H1 (cell line): Measurements from ENCODE around the gene XRRA1. TPM values are rescaled to one million over a fixed set of nuclear protein-coding genes. Genes with fewer than 3 reads are reported as not detected.

Experiments
- CTCF ChIA-PET: fragments of 300-600 bp; sonication (Branson Sonifier 250); formaldehyde crosslinking; loops from one replicate; lab custom pipeline; 2021; ENCODE audit not compliant: partially characterized antibody; lab: Charles Lee
- POLR2A ChIA-PET: fragments of 300-600 bp; sonication (Branson Sonifier 250); formaldehyde crosslinking; loops from one replicate; lab custom pipeline; 2021; ENCODE audit warnings: inconsistent platforms; ENCODE audit not compliant: partially characterized antibody; lab: Charles Lee
- DNase-seq, 2 experiments: peaks; one replicate each; pipeline versions ENCODE4 v3.0.0 to v3.0.0-alpha.2; 2010 to 2022; ENCODE audit warnings: low spot score in 2 of 2, low read depth in 1 of 2, mixed read lengths in 1 of 2
- FAIRE-seq: peaks from 2 replicates; lab custom pipeline; 2011; peaks lifted over from hg19 to GRCh38; lab: Jason Lieb, UNC
- H2AFZ ChIP-seq: 2 replicates; pipeline ENCODE4 v1.8.1; 2012; ENCODE audit warnings: low read length, inconsistent platforms
- H2AK5ac ChIP-seq: 2 replicates; pipeline ENCODE4 v1.6.1; 2013; ENCODE audit warnings: low read depth, low read length
- H2BK120ac ChIP-seq: replicated peaks from 2 replicates; pipeline ENCODE3; 2013; ENCODE audit warnings: low read depth, low read length, inconsistent platforms
- H2BK12ac ChIP-seq: 2 replicates; pipeline ENCODE4 v1.6.1; 2013; ENCODE audit warnings: low read depth, low read length
- H2BK15ac ChIP-seq: 2 replicates; pipeline ENCODE4 v1.6.1; 2013; ENCODE audit warnings: low read length
- H2BK20ac ChIP-seq: 2 replicates; pipeline ENCODE4 v1.6.1; 2013; ENCODE audit warnings: low read length
- H2BK5ac ChIP-seq: 2 replicates; pipeline ENCODE4 v1.6.1; 2013; ENCODE audit warnings: low read depth, low read length
- H3K14ac ChIP-seq: 2 replicates; pipeline ENCODE4 v1.6.1; 2013; ENCODE audit warnings: inconsistent platforms; ENCODE audit not compliant: insufficient read length
- H3K18ac ChIP-seq: 2 replicates; pipeline ENCODE4 v1.6.1; 2013; ENCODE audit warnings: low read length; ENCODE audit errors: extremely low read depth
- H3K23ac ChIP-seq: 2 replicates; pipeline ENCODE4 v1.6.1; 2013; ENCODE audit warnings: inconsistent platforms; ENCODE audit not compliant: insufficient read length
- H3K23me2 ChIP-seq: 2 replicates; pipeline ENCODE4 v1.6.1; 2013; ENCODE audit warnings: low read depth, low read length
- H3K27ac ChIP-seq: 2 replicates; pipeline ENCODE4 v1.6.1; 2011; ENCODE audit warnings: low read depth, low read length, inconsistent platforms
- H3K27me3 ChIP-seq, 4 experiments: replicated peaks in 1 of 4; 1 replicate in 1 of 4; 2 replicates in 3 of 4; pipeline versions ENCODE4 v1.6.1 to v1.8.1; 2011 to 2013; ENCODE audit warnings: low read length in 3 of 4, mild to moderate bottlenecking in 3 of 4, inconsistent platforms in 2 of 4, mixed read lengths in 2 of 4, moderate library complexity in 1 of 4; ENCODE audit not compliant: control insufficient read depth in 3 of 4, insufficient read depth in 3 of 4; ENCODE audit errors: extremely low read depth in 1 of 4
- H3K36me3 ChIP-seq, 4 experiments: 2 replicates each; pipeline versions ENCODE4 v1.6.1 to v1.8.1; 2011 to 2013; ENCODE audit warnings: mild to moderate bottlenecking in 4 of 4, low read length in 3 of 4, moderate library complexity in 2 of 4, control low read depth in 1 of 4, inconsistent platforms in 1 of 4; ENCODE audit not compliant: insufficient read depth in 4 of 4, control insufficient read depth in 2 of 4
- H3K4ac ChIP-seq: replicated peaks from 2 replicates; pipeline ENCODE3; 2013; ENCODE audit warnings: low read length, low read depth, mixed read lengths, inconsistent platforms; ENCODE audit not compliant: insufficient read length
- H3K4me1 ChIP-seq, 4 experiments: replicated peaks in 1 of 4; 1 replicate in 1 of 4; 2 replicates in 3 of 4; pipeline versions ENCODE4 v1.6.1 to v1.8.1; 2011 to 2013; ENCODE audit warnings: low read length in 3 of 4, inconsistent platforms in 2 of 4, mixed read lengths in 1 of 4; ENCODE audit not compliant: insufficient read depth in 4 of 4, control insufficient read depth in 3 of 4
- H3K4me2 ChIP-seq, 2 experiments: 2 replicates each; pipeline versions ENCODE4 v1.6.1 to v1.8.1; 2011 to 2013; ENCODE audit warnings: low read depth in 2 of 2, low read length in 2 of 2, control low read depth in 1 of 2, inconsistent platforms in 1 of 2, mild to moderate bottlenecking in 1 of 2; ENCODE audit not compliant: insufficient read depth in 1 of 2
- H3K4me3 ChIP-seq, 4 experiments: fragments of 200-600, 300-600 bp in 1 of 4; sonication (generic), shearing (Covaris generic), sonication (Bioruptor Twin) in 1 of 4; 2 replicates each; pipeline versions ENCODE4 v1.5.1 to v1.8.1; 2011 to 2016; ENCODE audit warnings: low read length in 4 of 4, low read depth in 3 of 4, control low read depth in 2 of 4, inconsistent platforms in 2 of 4, mild to moderate bottlenecking in 2 of 4, mixed read lengths in 1 of 4, moderate library complexity in 1 of 4; ENCODE audit not compliant: insufficient read depth in 2 of 4; ENCODE audit errors: extremely low read depth in 1 of 4
- H3K56ac ChIP-seq: replicated peaks from 2 replicates; pipeline ENCODE3; 2013; ENCODE audit warnings: low read depth, mild to moderate bottlenecking, mixed read lengths, low read length, inconsistent platforms; ENCODE audit not compliant: insufficient read length
- H3K79me1 ChIP-seq: 2 replicates; pipeline ENCODE4 v1.6.1; 2013; ENCODE audit warnings: low read depth, low read length, control low read depth
- H3K79me2 ChIP-seq, 2 experiments: 2 replicates each; pipeline versions ENCODE4 v1.6.1 to v1.8.1; 2012 to 2013; ENCODE audit warnings: low read length in 2 of 2, mild to moderate bottlenecking in 2 of 2, inconsistent platforms in 1 of 2; ENCODE audit not compliant: insufficient read depth in 2 of 2, control insufficient read depth in 1 of 2
- H3K9ac ChIP-seq, 4 experiments: replicated peaks in 1 of 4; 1 replicate in 1 of 4; 2 replicates in 3 of 4; pipeline versions ENCODE4 v1.6.1 to v1.8.1; 2011 to 2013; ENCODE audit warnings: low read depth in 3 of 4, low read length in 3 of 4, control low read depth in 2 of 4, mild to moderate bottlenecking in 2 of 4, moderate library complexity in 2 of 4, inconsistent platforms in 1 of 4; ENCODE audit errors: extremely low read depth in 1 of 4
- H3K9me3 ChIP-seq, 2 experiments: 2 replicates each; pipeline versions ENCODE4 v1.6.1 to v1.8.1; 2012 to 2013; ENCODE audit warnings: mild to moderate bottlenecking in 2 of 2, moderate library complexity in 2 of 2, control low read depth in 1 of 2, inconsistent platforms in 1 of 2, low read depth in 1 of 2, low read length in 1 of 2, mixed read lengths in 1 of 2; ENCODE audit not compliant: insufficient read depth in 2 of 2
- H4K20me1 ChIP-seq, 2 experiments: replicated peaks in 1 of 2; 2 replicates each; pipeline versions ENCODE3 to v1.8.1; 2011 to 2013; ENCODE audit warnings: inconsistent platforms in 2 of 2, low read length in 2 of 2, mild to moderate bottlenecking in 1 of 2; ENCODE audit not compliant: insufficient read depth in 2 of 2, control insufficient read depth in 1 of 2
- H4K5ac ChIP-seq: 2 replicates; pipeline ENCODE4 v1.6.1; 2013; ENCODE audit warnings: low read length, low read depth, mixed read lengths, inconsistent platforms; ENCODE audit not compliant: insufficient read length
- H4K8ac ChIP-seq: 2 replicates; pipeline ENCODE4 v1.8.0; 2013; ENCODE audit warnings: mild to moderate bottlenecking, moderate library complexity, low read length, inconsistent platforms; ENCODE audit not compliant: insufficient read depth; ENCODE audit errors: extremely low read depth
- H4K91ac ChIP-seq: replicated peaks from 2 replicates; pipeline ENCODE3; 2013; ENCODE audit warnings: low read length, mixed read lengths, inconsistent platforms; ENCODE audit not compliant: insufficient read length
- BCL11A ChIP-seq, 2 experiments: IDR thresholded peaks; one replicate each; pipeline ENCODE4 v1.6.1; 2011; ENCODE audit warnings: low read depth in 2 of 2, low read length in 2 of 2, mild to moderate bottlenecking in 2 of 2
- CTCF ChIP-seq, 3 experiments: IDR thresholded peaks; 1 replicate in 2 of 3; 2 replicates in 1 of 3; pipeline versions ENCODE4 v1.5.1 to v1.6.1; 2011; ENCODE audit warnings: low read length in 3 of 3, mild to moderate bottlenecking in 3 of 3, inconsistent platforms in 2 of 3, low read depth in 1 of 3, moderate library complexity in 1 of 3; ENCODE audit not compliant: insufficient read depth in 1 of 3; ENCODE audit errors: control extremely low read depth in 1 of 3
- JUN ChIP-seq: IDR thresholded peaks from 2 replicates; pipeline ENCODE4 v1.6.1; 2011; ENCODE audit warnings: low read depth, mild to moderate bottlenecking, improper control_type of control experiment, low read length
- POLR2A ChIP-seq, 2 experiments: IDR thresholded peaks; 1 replicate in 1 of 2; 2 replicates in 1 of 2; pipeline ENCODE4 v1.6.1; 2011; ENCODE audit warnings: low read depth in 2 of 2, low read length in 2 of 2, mild to moderate bottlenecking in 2 of 2; ENCODE audit errors: control extremely low read depth in 1 of 2
- RAD21 ChIP-seq, 2 experiments: IDR thresholded peaks in 1 of 2; conservative IDR thresholded peaks in 1 of 2; 2 replicates each; pipeline ENCODE4 v1.6.1; 2011; ENCODE audit warnings: low read depth in 2 of 2, low read length in 2 of 2, improper control_type of control experiment in 1 of 2, inconsistent platforms in 1 of 2, mild to moderate bottlenecking in 1 of 2, moderate library complexity in 1 of 2
- SP4 ChIP-seq: IDR thresholded peaks from 2 replicates; pipeline ENCODE4 v1.6.1; 2012; ENCODE audit warnings: low read length, inconsistent platforms
- TAF7 ChIP-seq: optimal IDR thresholded peaks from 2 replicates; pipeline ENCODE3; 2011; ENCODE audit warnings: low read depth, mild to moderate bottlenecking, inconsistent platforms, low read length, moderate library complexity, borderline replicate concordance
- TEAD4 ChIP-seq: IDR thresholded peaks from 2 replicates; pipeline ENCODE4 v1.6.1; 2012; ENCODE audit warnings: low read depth, low read length, inconsistent platforms, mixed read lengths
- ZNF274 ChIP-seq: IDR thresholded peaks from 2 replicates; pipeline ENCODE4 v1.7.0; 2012; ENCODE audit warnings: low read length, borderline replicate concordance; ENCODE audit errors: extremely low read depth
- WGBS, 2 experiments: shearing (Covaris generic) in 1 of 2; methylation state at CpG; one replicate each; pipeline versions ENCODE4 v1.1.6 to v1.1.7; 2013 to 2015; ENCODE audit warnings: low lambda C conversion rate in 2 of 2, mixed read lengths in 2 of 2, inconsistent platforms in 1 of 2, low coverage in 1 of 2, missing lambda C conversion rate in 1 of 2; ENCODE audit not compliant: insufficient replicate concordance in 2 of 2, insufficient coverage in 1 of 2, insufficient read length in 1 of 2; ENCODE audit errors: extremely low coverage in 1 of 2, missing lambda C conversion rate in 1 of 2; 5-methylcytosine and 5-hydroxymethylcytosine counted together
- polyA plus RNA-seq, 7 experiments: library from polyadenylated mRNA; depleted of rRNA in 3 of 7; stranded (reverse) in 5 of 7; unstranded in 2 of 7; fragments of >200 nt in 5 of 7; fragments of 200-250 nt in 2 of 7; gene quantifications; 1 replicate in 5 of 7; 2 replicates in 1 of 7; 4 replicates in 1 of 7; pipeline versions ENCODE4 v1.2.1 to v1.2.3, GENCODE V29; 2011 to 2013; ENCODE audit warnings: missing spikeins in 2 of 7, mixed read lengths in 2 of 7
- total RNA-seq: library from RNA; stranded (reverse); fragmentation: NEBNext Ultra II Directional; extraction: Animal tissue kit (Norgen Biotek cat#: 25700); gene quantifications from 2 replicates; pipeline ENCODE4 v1.2.1, GENCODE V29; 2021

Gene XRRA1
- total and polyA plus RNA-seq, 2 of the 8 experiments (the other 6 are each of a cell fraction or from before 2014, with no cell fraction given): 2.1 to 7.1 TPM

- no peak overlapping the region for H2BK120ac ChIP-seq
- ChIA-PET POLR2A (interaction anchor here (1.4 kb wide), 1 partner anchor 11 kb away, joined by 3 read pairs; no protein-coding TSS in a partner anchor), CTCF (interaction anchor here (0.6 to 1.3 kb wide), 6 partner anchors 17 to 1703 kb away, joined by 3 to 4 read pairs (median 3); no protein-coding TSS in a partner anchor)
- no peak overlapping the region for H4K8ac ChIP-seq
- no peaks in the 10 kb centered on the region for H4K20me1 ChIP-seq
- no peak overlapping the region for H2AFZ ChIP-seq
- no peak overlapping the region for H3K27ac ChIP-seq
- no peak for TF ChIP-seq RAD21 (IDR thresholded peaks at IDR 0.05 in 1 of 2, conservative IDR thresholded peaks at IDR 0.05 in 1 of 2; ENCODE audit: low read depth in 2 of 2, low read length in 2 of 2)
- no peak for TF ChIP-seq ZNF274
- TF ChIP-seq TEAD4: no peak
- no peak for TF ChIP-seq JUN
- no peak for TF ChIP-seq POLR2A (IDR thresholded peaks at IDR 0.05; ENCODE audit: control extremely low read depth in 1 of 2, low read depth in 2 of 2, low read length in 2 of 2)
- TF ChIP-seq SP4: no peak
- TF ChIP-seq BCL11A (IDR thresholded peaks at IDR 0.05; ENCODE audit: low read depth in 2 of 2, low read length in 2 of 2): no peak
- TF ChIP-seq CTCF (IDR thresholded peaks at IDR 0.05; ENCODE audit: control extremely low read depth in 1 of 3, insufficient read depth in 1 of 3, low read depth in 1 of 3, low read length in 3 of 3): no peak
- TF ChIP-seq TAF7: no peak
- peaks cover 0 to 11% of the 10 kb centered on the region in 2 experiments; a peak in 2 of 4 replicates for H3K79me2 ChIP-seq
- no peaks in the 10 kb centered on the region for H3K9me3 ChIP-seq
- H2BK5ac ChIP-seq: no peak overlapping the region
- H3K27me3 ChIP-seq: no peaks in the 10 kb centered on the region
- H4K91ac ChIP-seq: no peak overlapping the region
- no peak overlapping the region for H3K4me3 ChIP-seq
- no peak overlapping the region for H3K18ac ChIP-seq
- no peak overlapping the region for H3K4ac ChIP-seq
- H3K56ac ChIP-seq: no peak overlapping the region
- no peak overlapping the region for H2AK5ac ChIP-seq
- H3K14ac ChIP-seq: no peak overlapping the region
- H3K79me1 ChIP-seq: no peaks in the 10 kb centered on the region; the same call in 1 of the 2 replicates
- FAIRE-seq: no peak
- no peak overlapping the region for H3K4me2 ChIP-seq
- DNase-seq: no peak
- no peak overlapping the region for H2BK15ac ChIP-seq
- H4K5ac ChIP-seq: no peak overlapping the region
- no peaks in the 10 kb centered on the region; a peak in 2 of 7 replicates for H3K4me1 ChIP-seq
- no peak overlapping the region for H2BK20ac ChIP-seq
- no peak overlapping the region for H3K9ac ChIP-seq
- no peak overlapping the region for H2BK12ac ChIP-seq
- H3K36me3 ChIP-seq: peaks cover 2 to 22% (median 8%) of the 10 kb centered on the region in 4 experiments; a peak in 5 of 8 replicates
- peaks cover 8% of the 10 kb centered on the region; the same call in 1 of the 2 replicates for H3K23me2 ChIP-seq
- 82% methylated on average over 5 of the region's 5 CpGs; no CpG with 5 or more reads in 1 of the 2 experiments for WGBS, 2 experiments
- H3K23ac ChIP-seq: no peak overlapping the region
These were observed 44.0 kb upstream of the XRRA1 start for GRCh38 chr11:74992852-74993251.
